Fibroblast of pulmonary artery (primary cell): ENCODE measurements around the gene PLA2G5.
"Not testable (repeated sequence)": the region's sequence is repeated elsewhere in the genome, so short reads cannot be mapped to it uniquely, and the experiment has no call there.

Source experiments
- DNase-seq: peaks from one replicate; pipeline ENCODE4 v3.0.0-alpha.2; 2010; ENCODE audit warnings: low read depth
- H3K4me3 ChIP-seq: replicated peaks from 2 replicates; pipeline ENCODE4 v1.5.1; 2011; ENCODE audit warnings: low read depth, mild to moderate bottlenecking, control low read depth, low read length, moderate library complexity
- TF ChIP-seq, protein P1 (sequence below): IDR thresholded peaks from 2 replicates; pipeline ENCODE4 v1.5.1; 2011; ENCODE audit warnings: mild to moderate bottlenecking, control low read depth, low read length, inconsistent platforms; ENCODE audit errors: missing control alignments

The PLA2G5 gene

DNA sequence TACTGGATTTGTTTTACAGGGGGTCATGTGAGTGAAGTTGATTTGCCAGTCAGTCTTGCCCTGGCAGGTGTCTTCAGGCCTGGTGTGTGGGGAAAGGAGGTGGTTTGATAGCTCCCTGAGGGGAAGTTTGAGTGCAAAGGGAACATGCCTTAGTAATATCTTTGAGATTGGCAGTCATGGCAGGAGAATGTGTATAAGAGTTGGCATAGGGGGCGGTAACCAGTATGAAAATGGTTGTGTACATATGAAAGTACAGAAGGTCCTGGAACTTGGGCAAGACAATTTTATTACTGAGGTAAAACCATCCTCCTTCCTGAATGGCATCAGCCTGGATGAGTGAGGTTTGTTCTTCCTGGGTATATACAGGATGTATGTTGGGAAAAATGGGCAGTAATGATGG lies 37.6 kb upstream of the PLA2G5 start:
- H3K4me3 ChIP-seq: no peak overlapping the region
- DNase-seq: no peak
- TF ChIP-seq, protein P1, sequence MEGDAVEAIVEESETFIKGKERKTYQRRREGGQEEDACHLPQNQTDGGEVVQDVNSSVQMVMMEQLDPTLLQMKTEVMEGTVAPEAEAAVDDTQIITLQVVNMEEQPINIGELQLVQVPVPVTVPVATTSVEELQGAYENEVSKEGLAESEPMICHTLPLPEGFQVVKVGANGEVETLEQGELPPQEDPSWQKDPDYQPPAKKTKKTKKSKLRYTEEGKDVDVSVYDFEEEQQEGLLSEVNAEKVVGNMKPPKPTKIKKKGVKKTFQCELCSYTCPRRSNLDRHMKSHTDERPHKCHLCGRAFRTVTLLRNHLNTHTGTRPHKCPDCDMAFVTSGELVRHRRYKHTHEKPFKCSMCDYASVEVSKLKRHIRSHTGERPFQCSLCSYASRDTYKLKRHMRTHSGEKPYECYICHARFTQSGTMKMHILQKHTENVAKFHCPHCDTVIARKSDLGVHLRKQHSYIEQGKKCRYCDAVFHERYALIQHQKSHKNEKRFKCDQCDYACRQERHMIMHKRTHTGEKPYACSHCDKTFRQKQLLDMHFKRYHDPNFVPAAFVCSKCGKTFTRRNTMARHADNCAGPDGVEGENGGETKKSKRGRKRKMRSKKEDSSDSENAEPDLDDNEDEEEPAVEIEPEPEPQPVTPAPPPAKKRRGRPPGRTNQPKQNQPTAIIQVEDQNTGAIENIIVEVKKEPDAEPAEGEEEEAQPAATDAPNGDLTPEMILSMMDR: no peak

DNA sequence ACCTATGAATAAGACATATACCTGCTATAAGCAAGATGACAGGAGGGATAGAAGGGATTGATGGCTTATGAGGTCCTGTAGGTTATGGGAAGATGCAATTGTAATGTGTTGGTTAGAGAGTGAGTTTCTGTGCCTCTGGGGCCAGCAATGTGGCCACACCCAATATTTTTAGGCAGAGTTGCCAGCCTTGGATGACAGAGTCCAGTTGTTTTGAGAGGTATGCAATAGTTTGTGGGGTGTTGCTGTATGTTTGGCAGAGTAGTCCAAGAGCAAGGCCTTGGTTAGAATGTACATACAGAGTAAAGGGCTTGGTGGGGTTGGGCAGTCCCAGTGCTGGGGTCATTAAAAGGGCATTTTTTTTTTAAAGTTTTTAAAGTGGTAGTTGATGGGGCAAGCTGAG lies 36.6 kb upstream of the PLA2G5 start:
- TF ChIP-seq, protein P1: no peak
- H3K4me3 ChIP-seq: no peak overlapping the region
- no peak for DNase-seq

DNA sequence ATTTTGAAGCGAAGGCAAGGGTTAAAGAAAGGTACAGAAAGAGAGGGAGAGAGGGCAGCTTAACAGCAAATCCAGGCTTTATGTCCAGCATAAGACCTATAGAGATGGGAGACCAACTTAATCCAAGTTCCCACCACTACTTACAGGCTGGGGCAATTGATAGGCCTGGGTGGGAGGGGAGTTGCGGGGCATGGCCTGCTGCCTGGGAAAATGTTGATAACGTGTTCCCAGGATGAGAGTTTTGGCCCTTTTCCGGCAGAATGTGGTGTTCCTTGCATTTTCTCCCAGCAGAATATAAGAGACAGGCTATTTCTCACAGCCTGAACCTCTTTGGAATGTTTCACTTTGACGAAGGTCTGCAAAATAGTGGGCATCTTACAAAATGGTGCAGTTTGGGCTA lies 34.9 kb upstream of the PLA2G5 start:
- H3K4me3 ChIP-seq: no peak overlapping the region
- TF ChIP-seq, protein P1: no peak
- DNase-seq: peak; percentile 90

DNA sequence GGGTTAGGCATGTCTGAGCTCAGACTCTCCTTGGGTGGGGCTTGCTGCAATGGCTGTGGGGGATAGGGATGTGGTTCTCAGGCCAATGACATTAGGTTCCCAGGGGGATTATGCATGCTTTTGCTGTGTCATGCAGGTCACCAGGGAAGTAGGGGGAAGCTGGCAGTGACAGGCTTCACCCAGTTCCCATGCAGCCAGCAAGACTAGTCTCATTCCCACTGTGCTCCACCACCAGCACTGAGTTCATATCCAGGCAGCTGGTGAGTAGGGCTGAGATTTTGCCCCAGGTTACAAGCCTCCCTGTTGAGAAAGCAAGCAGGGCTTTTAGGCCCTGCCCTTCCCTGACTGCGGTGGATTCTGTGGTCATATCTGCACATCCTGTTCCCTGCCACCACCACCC lies 32.1 kb upstream of the PLA2G5 start:
- TF ChIP-seq, protein P1: no peak
- no peak for DNase-seq
- no peak overlapping the region for H3K4me3 ChIP-seq

DNA sequence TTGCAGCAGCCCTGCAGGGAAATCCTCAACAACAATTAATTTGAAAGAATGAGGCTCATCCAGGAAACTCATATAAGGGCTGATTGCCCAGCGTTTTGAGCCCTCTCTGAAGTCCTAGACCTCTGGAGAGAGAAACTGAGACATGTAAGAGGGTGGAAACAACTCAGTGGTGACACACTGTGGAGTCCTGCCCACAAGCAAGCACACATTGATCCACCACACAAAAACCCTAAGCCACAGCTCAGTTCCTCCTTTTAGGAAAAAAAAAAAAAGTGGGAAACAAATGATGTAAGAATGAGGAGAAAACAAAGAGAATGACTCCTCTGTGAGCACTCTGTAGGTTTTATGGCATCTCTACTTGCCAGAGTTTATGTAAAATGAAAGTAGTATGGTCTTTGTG lies 22.9 kb upstream of the PLA2G5 start:
- TF ChIP-seq, protein P1: no peak
- H3K4me3 ChIP-seq: no peak overlapping the region
- no peak for DNase-seq

DNA sequence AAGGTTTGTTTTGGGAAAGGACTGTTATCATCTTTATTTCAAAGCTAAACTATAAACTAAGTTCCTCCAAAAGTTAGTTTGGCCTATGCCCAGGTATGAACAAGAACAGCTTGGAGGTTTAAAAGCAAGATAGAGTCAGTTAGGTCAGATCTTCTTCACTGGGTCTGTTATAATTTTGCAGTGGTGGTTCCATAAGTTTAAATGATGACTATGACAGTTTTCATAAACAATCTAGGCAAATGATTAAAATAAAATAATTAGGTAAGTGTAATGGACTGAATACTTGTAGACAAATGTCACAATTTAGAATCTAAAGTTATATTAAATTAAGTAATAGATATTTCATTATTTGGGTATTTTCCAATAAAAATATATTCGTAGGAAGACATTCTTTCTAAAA lies 21.4 kb upstream of the PLA2G5 start:
- DNase-seq: no peak
- H3K4me3 ChIP-seq: no peak overlapping the region
- TF ChIP-seq, protein P1: no peak

DNA sequence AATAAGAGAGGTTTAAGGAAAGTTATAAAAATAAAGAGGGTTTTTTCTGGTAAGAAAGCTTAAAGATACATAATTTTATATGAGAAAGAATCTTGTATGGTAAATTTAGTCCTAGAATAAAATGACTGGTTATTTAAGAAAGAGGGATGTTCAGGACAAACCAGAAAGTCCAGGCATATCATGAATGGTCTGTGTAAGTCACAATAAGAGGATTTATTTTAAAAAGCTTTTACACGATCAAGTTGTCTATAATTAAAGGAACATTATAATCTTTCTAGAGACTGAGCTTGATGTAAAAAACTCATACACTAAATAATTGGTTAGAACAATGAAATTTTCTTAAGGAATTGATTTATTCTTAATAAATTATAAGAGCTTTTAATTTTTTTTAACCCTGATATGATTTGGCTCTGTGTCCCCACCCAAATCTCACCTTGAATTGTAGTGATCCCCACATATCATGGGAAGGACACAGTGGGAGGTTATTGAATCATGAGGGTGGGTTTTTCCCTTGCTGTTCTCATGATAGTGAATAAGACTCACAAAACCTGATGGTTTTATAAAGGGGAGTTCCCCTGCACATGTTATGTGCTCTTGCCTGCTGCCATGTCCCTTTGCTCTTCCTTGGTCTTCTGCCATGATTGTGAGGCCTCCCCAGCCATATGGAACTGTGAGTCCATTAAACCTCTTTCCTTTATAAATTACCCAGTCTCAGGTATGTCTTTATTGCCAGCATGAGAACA lies 20.8 kb upstream of the PLA2G5 start:
- DNase-seq, H3K4me3 ChIP-seq: not testable (repeated sequence)
